ENCODE results near the gene SPAG16. TPM values are rescaled to one million over a fixed set of nuclear protein-coding genes. Genes with fewer than 3 reads are reported as not detected.
A peak's percentile ranks its signal among the peaks of the same experiment; 100 is the strongest.
"Not testable (repeated sequence)": the region's sequence is repeated elsewhere in the genome, so short reads cannot be mapped to it uniquely, and the experiment has no call there.

SPAG16 gene
- total RNA-seq, 1 donor from 2014 or later: 60.7 TPM

GRCh38 chr2:213545481-213545880 lies 261.2 kb downstream of the SPAG16 start:
- DNase-seq (ENCODE audit: low read depth): no peak

- DNase-seq (ENCODE audit: low read depth): no peak
These were observed 261.8 kb downstream of the SPAG16 start for GRCh38 chr2:213545964-213546475.

GRCh38 chr2:213551526-213551925 lies 267.3 kb downstream of the SPAG16 start:
- DNase-seq (ENCODE audit: low read depth): no peak

GRCh38 chr2:213559053-213559452 lies 274.8 kb downstream of the SPAG16 start:
- DNase-seq (ENCODE audit: low read depth): no peak

- DNase-seq (ENCODE audit: low read depth): no peak
These were observed 277.5 kb downstream of the SPAG16 start for GRCh38 chr2:213561759-213562158.

- DNase-seq (ENCODE audit: low read depth): no peak
These were observed 278.4 kb downstream of the SPAG16 start for GRCh38 chr2:213562539-213563180.

- no peak for DNase-seq (ENCODE audit: low read depth)
These were observed 282.6 kb downstream of the SPAG16 start for GRCh38 chr2:213566846-213567245.

GRCh38 chr2:213609570-213610170 lies 325.4 kb downstream of the SPAG16 start:
- DNase-seq (ENCODE audit: low read depth): no peak

- DNase-seq (ENCODE audit: low read depth): peak; percentile 53
These were observed 342.9 kb downstream of the SPAG16 start for GRCh38 chr2:213627054-213627710.

- DNase-seq (ENCODE audit: low read depth): no peak
These were observed 343.7 kb downstream of the SPAG16 start for GRCh38 chr2:213627835-213628460.

- DNase-seq (ENCODE audit: low read depth): peak; percentile 47
These were observed 356.6 kb downstream of the SPAG16 start for GRCh38 chr2:213640738-213641425.

- no peak for DNase-seq (ENCODE audit: low read depth)
These were observed 360.7 kb downstream of the SPAG16 start for GRCh38 chr2:213644926-213645325.

- DNase-seq (ENCODE audit: low read depth): no peak
These were observed 364.9 kb downstream of the SPAG16 start for GRCh38 chr2:213649176-213649575.

- DNase-seq (ENCODE audit: low read depth): no peak
These were observed 380.6 kb downstream of the SPAG16 start for GRCh38 chr2:213664817-213665216.

- DNase-seq (ENCODE audit: low read depth): no peak
These were observed 385.4 kb downstream of the SPAG16 start for GRCh38 chr2:213669657-213670056.

- no peak for DNase-seq (ENCODE audit: low read depth)
These were observed 394.4 kb downstream of the SPAG16 start for GRCh38 chr2:213678437-213679218.

- DNase-seq (ENCODE audit: low read depth): no peak
These were observed 395.6 kb downstream of the SPAG16 start for GRCh38 chr2:213679894-213680293.

GRCh38 chr2:213682276-213682675 lies 398.0 kb downstream of the SPAG16 start:
- DNase-seq (ENCODE audit: low read depth): no peak

- no peak for DNase-seq (ENCODE audit: low read depth)
These were observed 403.9 kb downstream of the SPAG16 start for GRCh38 chr2:213688133-213688532.

GRCh38 chr2:213688825-213689224 lies 404.6 kb downstream of the SPAG16 start:
- DNase-seq (ENCODE audit: low read depth): not testable (repeated sequence)

- DNase-seq (ENCODE audit: low read depth): no peak
These were observed 405.3 kb downstream of the SPAG16 start for GRCh38 chr2:213689585-213689984.
